ENCODE measurements around the gene DENND1A.

DNA sequence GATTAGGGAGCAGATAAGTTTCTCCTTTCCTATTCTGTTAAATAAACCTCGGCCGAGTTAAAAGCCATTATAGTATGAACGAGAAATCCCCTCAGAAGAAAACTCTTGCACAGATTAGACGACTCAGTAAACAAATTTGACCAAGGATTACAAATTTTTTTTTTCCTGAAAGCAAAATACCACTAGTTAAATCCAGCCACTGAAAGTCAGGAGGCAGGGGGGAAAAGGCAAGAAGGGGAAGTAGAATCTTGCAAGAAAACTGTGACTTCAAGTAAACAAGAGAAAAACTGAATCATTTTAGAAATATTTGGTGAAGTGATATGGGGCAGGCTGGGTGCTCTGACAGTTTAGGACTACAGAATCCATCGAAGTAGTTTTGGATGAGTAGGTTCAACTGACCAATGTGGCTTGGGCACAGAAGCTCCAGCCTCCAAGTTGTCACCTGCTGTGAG is 251.0 kb downstream of the DENND1A start:
- TF ChIP-seq, protein P1, sequence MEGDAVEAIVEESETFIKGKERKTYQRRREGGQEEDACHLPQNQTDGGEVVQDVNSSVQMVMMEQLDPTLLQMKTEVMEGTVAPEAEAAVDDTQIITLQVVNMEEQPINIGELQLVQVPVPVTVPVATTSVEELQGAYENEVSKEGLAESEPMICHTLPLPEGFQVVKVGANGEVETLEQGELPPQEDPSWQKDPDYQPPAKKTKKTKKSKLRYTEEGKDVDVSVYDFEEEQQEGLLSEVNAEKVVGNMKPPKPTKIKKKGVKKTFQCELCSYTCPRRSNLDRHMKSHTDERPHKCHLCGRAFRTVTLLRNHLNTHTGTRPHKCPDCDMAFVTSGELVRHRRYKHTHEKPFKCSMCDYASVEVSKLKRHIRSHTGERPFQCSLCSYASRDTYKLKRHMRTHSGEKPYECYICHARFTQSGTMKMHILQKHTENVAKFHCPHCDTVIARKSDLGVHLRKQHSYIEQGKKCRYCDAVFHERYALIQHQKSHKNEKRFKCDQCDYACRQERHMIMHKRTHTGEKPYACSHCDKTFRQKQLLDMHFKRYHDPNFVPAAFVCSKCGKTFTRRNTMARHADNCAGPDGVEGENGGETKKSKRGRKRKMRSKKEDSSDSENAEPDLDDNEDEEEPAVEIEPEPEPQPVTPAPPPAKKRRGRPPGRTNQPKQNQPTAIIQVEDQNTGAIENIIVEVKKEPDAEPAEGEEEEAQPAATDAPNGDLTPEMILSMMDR (IDR thresholded peaks at IDR 0.05) = no peak
- TF ChIP-seq EP300 (IDR thresholded peaks at IDR 0.05) (no peak), POLR2A (IDR thresholded peaks at IDR 0.05) (no peak)
